ENCODE measurements around the gene PPP1R10.

DNA sequence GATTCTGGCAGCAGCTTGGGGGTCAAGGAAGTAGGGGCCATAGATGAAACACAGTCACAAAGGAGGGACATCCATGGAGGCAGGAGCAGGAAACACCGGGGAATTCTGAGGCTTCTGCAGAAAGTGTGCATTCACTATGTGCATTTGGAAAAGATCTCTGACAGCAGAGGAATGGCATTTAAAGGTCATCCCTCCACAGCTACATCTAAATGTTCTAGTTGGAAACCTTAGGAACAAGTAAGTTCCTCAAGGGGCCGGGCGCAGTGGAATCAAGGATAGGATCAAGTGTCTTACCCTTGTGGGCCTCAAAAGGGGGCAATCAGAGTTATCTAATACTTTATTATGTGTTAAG is 38.7 kb upstream of the PPP1R10 start:
- TF ChIP-seq, protein P1, sequence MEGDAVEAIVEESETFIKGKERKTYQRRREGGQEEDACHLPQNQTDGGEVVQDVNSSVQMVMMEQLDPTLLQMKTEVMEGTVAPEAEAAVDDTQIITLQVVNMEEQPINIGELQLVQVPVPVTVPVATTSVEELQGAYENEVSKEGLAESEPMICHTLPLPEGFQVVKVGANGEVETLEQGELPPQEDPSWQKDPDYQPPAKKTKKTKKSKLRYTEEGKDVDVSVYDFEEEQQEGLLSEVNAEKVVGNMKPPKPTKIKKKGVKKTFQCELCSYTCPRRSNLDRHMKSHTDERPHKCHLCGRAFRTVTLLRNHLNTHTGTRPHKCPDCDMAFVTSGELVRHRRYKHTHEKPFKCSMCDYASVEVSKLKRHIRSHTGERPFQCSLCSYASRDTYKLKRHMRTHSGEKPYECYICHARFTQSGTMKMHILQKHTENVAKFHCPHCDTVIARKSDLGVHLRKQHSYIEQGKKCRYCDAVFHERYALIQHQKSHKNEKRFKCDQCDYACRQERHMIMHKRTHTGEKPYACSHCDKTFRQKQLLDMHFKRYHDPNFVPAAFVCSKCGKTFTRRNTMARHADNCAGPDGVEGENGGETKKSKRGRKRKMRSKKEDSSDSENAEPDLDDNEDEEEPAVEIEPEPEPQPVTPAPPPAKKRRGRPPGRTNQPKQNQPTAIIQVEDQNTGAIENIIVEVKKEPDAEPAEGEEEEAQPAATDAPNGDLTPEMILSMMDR (optimal IDR thresholded peaks at IDR 0.05 in 1 of 3, IDR thresholded peaks at IDR 0.05 in 1 of 3, conservative IDR thresholded peaks at IDR 0.05 in 1 of 3; ENCODE audit: extremely low read depth in 1 of 3, insufficient read depth in 2 of 3, low read length in 3 of 3): no peak
- no peak for TF ChIP-seq EZH2 (IDR thresholded peaks at IDR 0.05; ENCODE audit: low read length)

Measured in keratinocyte (primary cell).